Measurements from ENCODE around the gene HMX1.

HMX1 gene

DNA sequence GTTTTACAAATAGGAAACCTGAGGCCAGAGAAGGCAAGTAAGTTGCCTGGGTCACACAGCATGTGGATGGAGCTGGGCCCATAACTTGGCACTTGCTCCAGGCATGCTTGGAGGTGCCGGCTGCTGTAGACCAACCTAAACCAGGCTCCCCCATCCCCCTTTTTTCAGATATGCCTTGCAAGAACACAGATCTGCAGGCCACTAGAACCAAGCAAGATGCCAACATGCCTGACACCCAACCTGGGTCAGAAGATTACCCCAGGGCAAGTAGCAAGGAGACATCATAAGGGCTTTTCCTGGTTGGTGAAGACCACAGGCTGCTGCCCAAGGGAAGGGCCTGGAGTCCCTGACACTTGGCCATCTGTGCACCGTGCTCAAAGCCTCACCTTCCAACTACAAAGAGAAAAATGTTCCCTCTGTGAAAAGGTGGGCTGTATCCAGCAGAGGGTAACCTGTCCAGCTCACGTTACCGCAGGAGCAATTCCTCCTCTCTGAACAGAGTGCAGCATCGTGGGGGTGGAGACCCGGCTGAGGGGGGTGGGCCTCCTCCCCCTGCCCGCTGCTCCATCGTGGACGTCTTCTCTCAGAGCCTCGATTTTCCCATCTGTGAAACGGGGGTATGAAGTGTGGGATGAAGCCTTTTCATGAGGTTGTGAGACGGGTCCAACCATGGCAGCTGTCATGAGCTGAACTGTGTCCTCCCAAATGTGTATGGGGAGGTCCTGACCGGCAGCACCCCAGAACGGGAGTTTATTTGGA lies 23.0 kb downstream of the HMX1 start:
- no peak overlapping the region for H3K4me3 ChIP-seq (replicated peaks; ENCODE audit: insufficient read depth, low read length)
- no peaks in the 10 kb centered on the region for H3K27me3 ChIP-seq (ENCODE audit: insufficient read depth, poor library complexity, severe bottlenecking)
- no peak for DNase-seq (ENCODE audit: low read depth in 1 of 2, low spot score in 1 of 2)
- H3K27ac ChIP-seq (replicated peaks) = no peak overlapping the region
- TF ChIP-seq SPI1 (IDR thresholded peaks at IDR 0.05; ENCODE audit: borderline replicate concordance, low read depth) (no peak), POLR2AphosphoS5 (IDR thresholded peaks at IDR 0.05; ENCODE audit: low read depth) (no peak), GABPA (IDR thresholded peaks at IDR 0.05; ENCODE audit: low read depth) (no peak)
- TF ChIP-seq, protein P1, sequence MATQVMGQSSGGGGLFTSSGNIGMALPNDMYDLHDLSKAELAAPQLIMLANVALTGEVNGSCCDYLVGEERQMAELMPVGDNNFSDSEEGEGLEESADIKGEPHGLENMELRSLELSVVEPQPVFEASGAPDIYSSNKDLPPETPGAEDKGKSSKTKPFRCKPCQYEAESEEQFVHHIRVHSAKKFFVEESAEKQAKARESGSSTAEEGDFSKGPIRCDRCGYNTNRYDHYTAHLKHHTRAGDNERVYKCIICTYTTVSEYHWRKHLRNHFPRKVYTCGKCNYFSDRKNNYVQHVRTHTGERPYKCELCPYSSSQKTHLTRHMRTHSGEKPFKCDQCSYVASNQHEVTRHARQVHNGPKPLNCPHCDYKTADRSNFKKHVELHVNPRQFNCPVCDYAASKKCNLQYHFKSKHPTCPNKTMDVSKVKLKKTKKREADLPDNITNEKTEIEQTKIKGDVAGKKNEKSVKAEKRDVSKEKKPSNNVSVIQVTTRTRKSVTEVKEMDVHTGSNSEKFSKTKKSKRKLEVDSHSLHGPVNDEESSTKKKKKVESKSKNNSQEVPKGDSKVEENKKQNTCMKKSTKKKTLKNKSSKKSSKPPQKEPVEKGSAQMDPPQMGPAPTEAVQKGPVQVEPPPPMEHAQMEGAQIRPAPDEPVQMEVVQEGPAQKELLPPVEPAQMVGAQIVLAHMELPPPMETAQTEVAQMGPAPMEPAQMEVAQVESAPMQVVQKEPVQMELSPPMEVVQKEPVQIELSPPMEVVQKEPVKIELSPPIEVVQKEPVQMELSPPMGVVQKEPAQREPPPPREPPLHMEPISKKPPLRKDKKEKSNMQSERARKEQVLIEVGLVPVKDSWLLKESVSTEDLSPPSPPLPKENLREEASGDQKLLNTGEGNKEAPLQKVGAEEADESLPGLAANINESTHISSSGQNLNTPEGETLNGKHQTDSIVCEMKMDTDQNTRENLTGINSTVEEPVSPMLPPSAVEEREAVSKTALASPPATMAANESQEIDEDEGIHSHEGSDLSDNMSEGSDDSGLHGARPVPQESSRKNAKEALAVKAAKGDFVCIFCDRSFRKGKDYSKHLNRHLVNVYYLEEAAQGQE (IDR thresholded peaks at IDR 0.05; ENCODE audit: insufficient replicate concordance, low read depth) = no peak
- TF ChIP-seq, protein P2, sequence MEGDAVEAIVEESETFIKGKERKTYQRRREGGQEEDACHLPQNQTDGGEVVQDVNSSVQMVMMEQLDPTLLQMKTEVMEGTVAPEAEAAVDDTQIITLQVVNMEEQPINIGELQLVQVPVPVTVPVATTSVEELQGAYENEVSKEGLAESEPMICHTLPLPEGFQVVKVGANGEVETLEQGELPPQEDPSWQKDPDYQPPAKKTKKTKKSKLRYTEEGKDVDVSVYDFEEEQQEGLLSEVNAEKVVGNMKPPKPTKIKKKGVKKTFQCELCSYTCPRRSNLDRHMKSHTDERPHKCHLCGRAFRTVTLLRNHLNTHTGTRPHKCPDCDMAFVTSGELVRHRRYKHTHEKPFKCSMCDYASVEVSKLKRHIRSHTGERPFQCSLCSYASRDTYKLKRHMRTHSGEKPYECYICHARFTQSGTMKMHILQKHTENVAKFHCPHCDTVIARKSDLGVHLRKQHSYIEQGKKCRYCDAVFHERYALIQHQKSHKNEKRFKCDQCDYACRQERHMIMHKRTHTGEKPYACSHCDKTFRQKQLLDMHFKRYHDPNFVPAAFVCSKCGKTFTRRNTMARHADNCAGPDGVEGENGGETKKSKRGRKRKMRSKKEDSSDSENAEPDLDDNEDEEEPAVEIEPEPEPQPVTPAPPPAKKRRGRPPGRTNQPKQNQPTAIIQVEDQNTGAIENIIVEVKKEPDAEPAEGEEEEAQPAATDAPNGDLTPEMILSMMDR (IDR thresholded peaks at IDR 0.05; ENCODE audit: insufficient read depth, low read length) = no peak

DNA sequence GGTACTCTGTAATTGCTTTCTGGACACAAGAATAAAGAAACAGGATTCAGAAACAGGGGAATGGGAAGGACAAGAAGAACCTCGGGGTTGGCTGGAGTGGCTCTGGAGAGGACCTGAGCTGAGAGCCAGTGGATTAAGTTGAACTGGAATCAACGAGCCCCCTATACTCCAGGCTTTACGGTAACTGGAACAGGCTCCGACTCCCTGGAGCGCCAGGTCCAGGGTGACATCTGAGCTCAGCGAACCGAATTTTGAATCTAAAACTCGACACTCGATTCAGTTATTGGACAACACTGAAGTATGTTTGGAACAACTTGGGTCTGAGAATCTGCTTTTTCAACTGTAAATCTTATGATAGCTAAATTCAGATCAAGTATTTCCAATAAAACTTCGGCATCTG lies 23.9 kb downstream of the HMX1 start:
- no peak for TF ChIP-seq GABPA (IDR thresholded peaks at IDR 0.05; ENCODE audit: low read depth)
- TF ChIP-seq SPI1 (IDR thresholded peaks at IDR 0.05; ENCODE audit: borderline replicate concordance, low read depth) = no peak
- no peak for TF ChIP-seq POLR2AphosphoS5 (IDR thresholded peaks at IDR 0.05; ENCODE audit: low read depth)
- TF ChIP-seq, protein P1 (IDR thresholded peaks at IDR 0.05; ENCODE audit: insufficient replicate concordance, low read depth) = no peak
- TF ChIP-seq, protein P2 (IDR thresholded peaks at IDR 0.05; ENCODE audit: insufficient read depth, low read length) = no peak
- no peaks in the 10 kb centered on the region for H3K27me3 ChIP-seq (ENCODE audit: insufficient read depth, poor library complexity, severe bottlenecking)
- DNase-seq (ENCODE audit: low read depth in 1 of 2, low spot score in 1 of 2) = no peak
- no peak overlapping the region for H3K27ac ChIP-seq (replicated peaks)
- H3K4me3 ChIP-seq (replicated peaks; ENCODE audit: insufficient read depth, low read length) = no peak overlapping the region

DNA sequence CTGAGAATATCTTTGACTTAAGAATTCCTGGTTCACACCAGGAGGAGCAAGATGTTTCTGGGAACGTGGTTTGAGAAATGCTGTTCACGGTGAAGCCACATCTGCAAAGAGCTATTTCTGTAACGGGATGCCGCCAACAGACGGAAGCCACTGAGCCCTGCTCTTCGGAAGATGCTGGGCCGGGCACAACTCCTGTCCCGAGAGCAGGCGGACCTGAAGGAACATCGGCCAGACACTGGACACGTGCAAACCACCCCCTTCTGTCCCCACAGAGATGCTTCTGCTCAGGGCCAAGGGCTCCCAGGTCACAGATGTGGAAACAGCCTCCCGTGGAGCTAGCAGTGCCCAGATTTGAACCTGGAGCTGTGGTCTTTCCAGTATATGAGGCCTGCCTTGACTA lies 24.3 kb downstream of the HMX1 start:
- H3K27me3 ChIP-seq (ENCODE audit: insufficient read depth, poor library complexity, severe bottlenecking) = no peaks in the 10 kb centered on the region
- H3K27ac ChIP-seq (replicated peaks) = no peak overlapping the region
- TF ChIP-seq SPI1 (IDR thresholded peaks at IDR 0.05; ENCODE audit: borderline replicate concordance, low read depth) (no peak), POLR2AphosphoS5 (IDR thresholded peaks at IDR 0.05; ENCODE audit: low read depth) (no peak)
- TF ChIP-seq, protein P2 (IDR thresholded peaks at IDR 0.05; ENCODE audit: insufficient read depth, low read length) = no peak
- TF ChIP-seq, protein P1 (IDR thresholded peaks at IDR 0.05; ENCODE audit: insufficient replicate concordance, low read depth) = no peak
- no peak for DNase-seq (ENCODE audit: low read depth in 1 of 2, low spot score in 1 of 2)
- H3K4me3 ChIP-seq (replicated peaks; ENCODE audit: insufficient read depth, low read length) = no peak overlapping the region
